Iris pigment epithelial cell (primary cell): ENCODE measurements around the gene ANTKMT.
A peak's percentile ranks its signal among the peaks of the same experiment; 100 is the strongest.
"Not testable (repeated sequence)": the region's sequence is repeated elsewhere in the genome, so short reads cannot be mapped to it uniquely, and the experiment has no call there.

Source experiments
- DNase-seq: peaks from one replicate; pipeline ENCODE4 v3.0.0-alpha.2; 2011; ENCODE audit warnings: low read depth

Gene ANTKMT

GRCh38 chr16:743794-744500 is 23.0 kb downstream of the ANTKMT start:
- DNase-seq = no peak

- no peak for DNase-seq
Measured at GRCh38 chr16:745739-746138, 24.8 kb downstream of the ANTKMT start.

GRCh38 chr16:746637-747036 is 25.7 kb downstream of the ANTKMT start:
- DNase-seq = no peak

- DNase-seq = no peak
Measured at GRCh38 chr16:747978-748746, 27.2 kb downstream of the ANTKMT start.

- DNase-seq = peak; percentile 78
Measured at GRCh38 chr16:749010-749409, 28.1 kb downstream of the ANTKMT start.

GRCh38 chr16:750485-750884 is 29.5 kb downstream of the ANTKMT start:
- DNase-seq = no peak

GRCh38 chr16:751152-752006 is 30.4 kb downstream of the ANTKMT start:
- no peak for DNase-seq

GRCh38 chr16:752007-752312 is 31.0 kb downstream of the ANTKMT start:
- no peak for DNase-seq

GRCh38 chr16:754121-754607 is 33.2 kb downstream of the ANTKMT start:
- DNase-seq = not testable (repeated sequence)

- no peak for DNase-seq
Measured at GRCh38 chr16:754656-755055, 33.7 kb downstream of the ANTKMT start.

GRCh38 chr16:756428-756827 is 35.5 kb downstream of the ANTKMT start:
- no peak for DNase-seq

- DNase-seq = no peak
Measured at GRCh38 chr16:759110-759910, 38.4 kb downstream of the ANTKMT start.

- no peak for DNase-seq
Measured at GRCh38 chr16:760065-760464, 39.1 kb downstream of the ANTKMT start.

- no peak for DNase-seq
Measured at GRCh38 chr16:760545-761343, 39.8 kb downstream of the ANTKMT start, which contains the start of gene MSLN. TSS of gene MSLN (plus strand) at chr16:760734. CDS start at chr16:762681, 1,947 bp downstream.

- DNase-seq = no peak
Measured at GRCh38 chr16:761625-762513, 40.9 kb downstream of the ANTKMT start.

- no peak for DNase-seq
Measured at GRCh38 chr16:762595-763268, 41.8 kb downstream of the ANTKMT start.

GRCh38 chr16:763369-764183 is 42.6 kb downstream of the ANTKMT start:
- no peak for DNase-seq

GRCh38 chr16:764184-764750 is 43.3 kb downstream of the ANTKMT start:
- no peak for DNase-seq
